Peyer's patch (tissue), 4 donors: ENCODE data around the gene SLC26A5. TPM values are rescaled to one million over a fixed set of nuclear protein-coding genes. Genes with fewer than 3 reads are reported as not detected.
"Not testable (repeated sequence)": the region's sequence is repeated elsewhere in the genome, so short reads cannot be mapped to it uniquely, and the experiment has no call there.

Experiments used
- DNase-seq, 3 donors: peaks; one replicate each; pipeline ENCODE4 v3.0.0-alpha.2; 2017 to 2019
- H3K27ac ChIP-seq, 4 donors: fragments of 200-600 bp; sonication (generic); one replicate each; pipeline ENCODE4 v1.5.1; 2016 to 2019
- H3K27me3 ChIP-seq, 2 donors: fragments of 200-600 bp; sonication (generic); one replicate each; pipeline ENCODE4 v1.5.1; 2019
- H3K36me3 ChIP-seq, 3 donors: fragments of 200-600 bp; sonication (generic); one replicate each; pipeline ENCODE4 v1.5.1; 2016 to 2019
- H3K4me1 ChIP-seq, 4 donors: fragments of 200-600 bp; sonication (generic); one replicate each; pipeline ENCODE4 v1.5.1; 2016 to 2019
- H3K4me3 ChIP-seq, 4 donors: fragments of 200-600 bp; sonication (generic); 1 replicate in 3 of 4; 2 replicates in 1 of 4; pipeline ENCODE4 v1.5.1; 2016 to 2019; ENCODE audit warnings: mild to moderate bottlenecking in 1 of 4
- H3K9me3 ChIP-seq, 4 donors: fragments of 200-600 bp; sonication (generic); one replicate each; pipeline ENCODE4 v1.5.1; 2016 to 2019; ENCODE audit warnings: mild to moderate bottlenecking in 1 of 4
- CTCF ChIP-seq, 6 experiments: fragments of 450-650 bp in 4 of 6; fragments of 200-600 bp in 2 of 6; sonication (generic) in 1 of 6; IDR thresholded peaks; one replicate each; pipeline ENCODE4 v1.5.1; 2017 to 2019; ENCODE audit warnings: antibody characterized with exemption in 6 of 6, mild to moderate bottlenecking in 3 of 6, moderate library complexity in 1 of 6
- POLR2A ChIP-seq, 2 donors: fragments of 450-650 bp; IDR thresholded peaks; one replicate each; pipeline ENCODE4 v1.5.1; 2017; ENCODE audit warnings: antibody characterized with exemption in 2 of 2, mild to moderate bottlenecking in 2 of 2, moderate library complexity in 2 of 2
- total RNA-seq, 4 donors: library from RNA; depleted of rRNA; stranded (reverse); fragments of >200 nt; gene quantifications; one replicate each; pipeline ENCODE4 v1.1.0, GENCODE V29; 2016

The SLC26A5 gene
- under 1 TPM in 1 of 4 donors, not detected in 3; 0.54 TPM for total RNA-seq

- DNase-seq = peak in 1 of 3 donors; percentile 75
- no peaks in the 10 kb centered on the region for H3K9me3 ChIP-seq
- H3K36me3 ChIP-seq = no peaks in the 10 kb centered on the region
- peaks cover 0 to 15% of the 10 kb centered on the region in 2 donors for H3K27me3 ChIP-seq
- H3K4me3 ChIP-seq = peak within 1 kb of the TSS; percentile 11 to 48 (median 31)
- H3K4me1 ChIP-seq = peaks cover 0 to 10% (median 4%) of the 10 kb centered on the region in 4 donors
- no peak for TF ChIP-seq POLR2A (IDR thresholded peaks at IDR 0.05)
- no peak for TF ChIP-seq CTCF (IDR thresholded peaks at IDR 0.05)
- H3K27ac ChIP-seq = no peak within 1 kb of the TSS
These were observed at the start of gene SLC26A5 for GRCh38 chr7:103446049-103446520. SLC26A5 (minus strand) TSS chr7:103446207; CDS start chr7:103421514, 24,693 bp downstream.

- Histone ChIP-seq H3K27me3 (no peaks in the 10 kb centered on the region), H3K4me1 (no peaks in the 10 kb centered on the region), H3K27ac (no peak overlapping the region), H3K4me3 (no peak overlapping the region), H3K36me3 (no peaks in the 10 kb centered on the region), H3K9me3 (no peaks in the 10 kb centered on the region)
- no peak for DNase-seq
- TF ChIP-seq POLR2A (IDR thresholded peaks at IDR 0.05) (no peak), CTCF (IDR thresholded peaks at IDR 0.05) (no peak)
These were observed 41.4 kb upstream of the SLC26A5 start for GRCh38 chr7:103487419-103487818.

GRCh38 chr7:103486873-103487272 is 40.9 kb upstream of the SLC26A5 start:
- not testable (repeated sequence) for DNase-seq, H3K4me1 ChIP-seq, H3K27me3 ChIP-seq, H3K36me3 ChIP-seq, H3K9me3 ChIP-seq, H3K4me3 ChIP-seq, H3K27ac ChIP-seq

GRCh38 chr7:103480771-103481170 is 34.8 kb upstream of the SLC26A5 start:
- TF ChIP-seq CTCF (IDR thresholded peaks at IDR 0.05) (no peak), POLR2A (IDR thresholded peaks at IDR 0.05) (no peak)
- H3K4me1 ChIP-seq = no peaks in the 10 kb centered on the region
- no peaks in the 10 kb centered on the region for H3K9me3 ChIP-seq
- no peaks in the 10 kb centered on the region for H3K27me3 ChIP-seq
- no peak overlapping the region for H3K4me3 ChIP-seq
- no peaks in the 10 kb centered on the region for H3K36me3 ChIP-seq
- no peak overlapping the region for H3K27ac ChIP-seq
- DNase-seq = no peak

- Histone ChIP-seq H3K4me1 (no peaks in the 10 kb centered on the region), H3K27ac (no peak overlapping the region), H3K27me3 (no peaks in the 10 kb centered on the region), H3K36me3 (no peaks in the 10 kb centered on the region), H3K9me3 (no peaks in the 10 kb centered on the region), H3K4me3 (no peak overlapping the region)
- no peak for TF ChIP-seq CTCF (IDR thresholded peaks at IDR 0.05)
- no peak for TF ChIP-seq POLR2A (IDR thresholded peaks at IDR 0.05)
- DNase-seq = no peak
These were observed 28.9 kb upstream of the SLC26A5 start for GRCh38 chr7:103474956-103475355.

- no peak overlapping the region for H3K4me3 ChIP-seq
- no peaks in the 10 kb centered on the region for H3K9me3 ChIP-seq
- H3K27ac ChIP-seq = no peak overlapping the region
- H3K36me3 ChIP-seq = no peaks in the 10 kb centered on the region
- TF ChIP-seq CTCF (IDR thresholded peaks at IDR 0.05) = no peak
- TF ChIP-seq POLR2A (IDR thresholded peaks at IDR 0.05) = no peak
- DNase-seq = no peak
- no peaks in the 10 kb centered on the region for H3K4me1 ChIP-seq
- H3K27me3 ChIP-seq = no peaks in the 10 kb centered on the region
These were observed 23.3 kb upstream of the SLC26A5 start for GRCh38 chr7:103469095-103469948.
